GM23338 (cell line): ENCODE measurements around the gene CPT2.

Experiments used
- CTCF ChIP-seq, 2 experiments: fragments of 200-600 bp in 1 of 2; sonication (generic) in 1 of 2; conservative IDR thresholded peaks; 2 replicates each; pipeline versions ENCODE4 v1.5.1 to v1.6.1; 2016 to 2017; ENCODE audit warnings: antibody characterized with exemption in 2 of 2, low read depth in 2 of 2, mild to moderate bottlenecking in 2 of 2, moderate library complexity in 1 of 2
- EZH2phosphoT487 ChIP-seq: fragments of 200-600 bp; sonication (generic); IDR thresholded peaks from one replicate; pipeline ENCODE4 v1.8.1; 2018; ENCODE audit warnings: antibody characterized with exemption; ENCODE audit not compliant: unreplicated experiment

- TF ChIP-seq EZH2phosphoT487 (no peak), CTCF (conservative IDR thresholded peaks at IDR 0.05; ENCODE audit: low read depth in 2 of 2) (no peak)
Measured at GRCh38 chr1:53242381-53242780, 45.8 kb downstream of the CPT2 start.
